ENCODE measurements around the gene ERCC4.

ERCC4 gene

DNA sequence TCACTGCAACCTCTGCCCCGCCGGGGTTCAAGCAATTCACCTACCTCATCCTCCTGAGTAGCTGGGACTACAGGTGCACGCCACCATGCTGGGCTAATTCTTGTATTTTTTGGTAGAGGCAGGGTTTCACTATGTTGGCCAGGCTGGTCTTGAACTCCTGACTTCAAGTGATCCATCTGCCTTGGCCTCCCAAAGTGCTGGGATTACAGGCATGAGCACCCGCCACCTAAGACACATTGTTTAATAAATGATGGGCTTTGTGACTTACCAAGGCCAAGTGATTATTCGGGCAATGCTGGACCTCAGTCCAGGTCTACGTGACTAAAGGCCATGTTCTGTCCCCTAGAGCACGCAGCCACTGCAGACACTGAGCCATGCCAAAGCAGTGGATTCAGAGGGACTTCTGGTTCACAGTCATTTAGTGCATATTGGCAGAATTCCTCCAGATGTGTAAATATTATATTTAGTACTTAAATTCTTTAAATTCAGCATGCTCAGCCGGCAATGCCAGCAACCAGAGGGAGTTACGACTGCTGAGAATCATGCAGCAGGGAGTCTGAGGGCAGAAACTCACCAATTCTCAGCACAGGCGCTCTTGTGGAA is 4.8 kb upstream of the ERCC4 start:
- TF ChIP-seq CTCF (IDR thresholded peaks at IDR 0.05; ENCODE audit: extremely low read depth, insufficient read depth, missing control alignments), result no peak
- in situ Hi-C loops (cut with MboI; ENCODE audit: low pct_unique_long_range_greater_than_20kb, low sequenced_read_pairs, unreplicated experiment), result loop anchor here (25.0 kb wide), 1 partner anchor 647 kb away; no protein-coding TSS in a partner anchor
- no peak for DNase-seq (ENCODE audit: low spot score)

- TF ChIP-seq CTCF (IDR thresholded peaks at IDR 0.05; ENCODE audit: extremely low read depth, insufficient read depth, missing control alignments), result peak; percentile 63
- in situ Hi-C loops (cut with MboI; ENCODE audit: low pct_unique_long_range_greater_than_20kb, low sequenced_read_pairs, unreplicated experiment), result loop anchor here (25.0 kb wide), 1 partner anchor 643 kb away; no protein-coding TSS in a partner anchor
- peak; percentile 44 for DNase-seq (ENCODE audit: low spot score)
These were observed 648 bp upstream of the ERCC4 start for GRCh38 chr16:13919330-13919682.

- in situ Hi-C loops (cut with MboI; ENCODE audit: low pct_unique_long_range_greater_than_20kb, low sequenced_read_pairs, unreplicated experiment), result loop anchor here (10.0 to 25.0 kb wide), 2 partner anchors 364 to 642 kb away; no protein-coding TSS in a partner anchor
- TF ChIP-seq CTCF (IDR thresholded peaks at IDR 0.05; ENCODE audit: extremely low read depth, insufficient read depth, missing control alignments), result no peak
- no peak for DNase-seq (ENCODE audit: low spot score)
These were observed 510 bp downstream of the ERCC4 start for GRCh38 chr16:13920510-13920818.

DNA sequence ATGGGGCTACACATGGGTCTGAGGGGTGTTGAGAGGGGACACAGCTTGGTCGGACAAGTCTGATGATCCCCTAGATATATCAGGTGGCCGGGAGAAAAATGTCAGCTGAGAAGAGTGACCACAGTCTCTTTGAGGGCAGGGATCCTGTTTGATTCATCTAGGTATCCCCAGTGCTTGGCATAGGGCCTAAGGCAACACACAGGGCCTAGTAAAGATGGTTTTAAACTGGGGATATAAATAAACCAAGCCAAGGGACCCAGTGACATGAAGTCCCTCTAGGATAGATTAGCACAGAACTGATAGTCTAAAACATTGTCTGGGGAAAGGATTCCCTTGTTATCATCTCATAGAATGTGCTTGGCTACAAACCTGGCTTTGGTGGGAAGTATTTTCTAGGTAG is 1.4 kb downstream of the ERCC4 start:
- no peak for DNase-seq (ENCODE audit: low spot score)
- no peak for TF ChIP-seq CTCF (IDR thresholded peaks at IDR 0.05; ENCODE audit: extremely low read depth, insufficient read depth, missing control alignments)
- in situ Hi-C loops (cut with MboI; ENCODE audit: low pct_unique_long_range_greater_than_20kb, low sequenced_read_pairs, unreplicated experiment), result loop anchor here (10.0 to 25.0 kb wide), 2 partner anchors 363 to 641 kb away; no protein-coding TSS in a partner anchor

DNA sequence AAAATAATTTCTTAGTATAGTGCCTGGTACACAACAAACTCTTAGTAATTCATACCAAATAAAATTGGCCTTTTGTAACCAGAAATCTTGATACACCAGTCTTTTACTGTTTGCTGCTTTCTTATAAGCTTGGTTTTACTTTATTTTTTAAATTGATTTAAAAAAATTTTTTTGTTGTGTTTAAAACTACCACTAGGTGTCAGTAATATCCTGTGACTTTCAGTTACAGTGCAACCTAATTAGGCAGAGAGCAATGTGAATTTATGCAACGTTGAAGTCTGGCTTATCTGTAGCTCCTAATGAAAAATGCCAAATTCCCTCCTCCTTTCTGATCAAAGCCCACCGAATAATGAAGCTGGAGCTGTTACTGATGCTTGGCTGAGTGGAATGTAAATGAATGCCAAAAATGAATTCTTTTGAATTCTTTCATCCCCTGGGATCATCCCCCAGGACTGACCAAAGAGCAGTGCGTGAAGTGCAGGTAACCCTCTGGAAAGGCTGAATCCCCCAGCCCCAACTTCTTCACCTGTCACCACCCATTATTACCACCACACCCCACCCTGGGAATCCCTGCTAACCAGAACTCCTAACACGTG is 3.8 kb downstream of the ERCC4 start:
- in situ Hi-C loops (cut with MboI; ENCODE audit: low pct_unique_long_range_greater_than_20kb, low sequenced_read_pairs, unreplicated experiment), result loop anchor here (10.0 to 25.0 kb wide), 2 partner anchors 361 to 638 kb away; no protein-coding TSS in a partner anchor
- DNase-seq (ENCODE audit: low spot score), result peak; percentile 36
- TF ChIP-seq CTCF (IDR thresholded peaks at IDR 0.05; ENCODE audit: extremely low read depth, insufficient read depth, missing control alignments), result peak; percentile 29

- DNase-seq (ENCODE audit: low spot score), result no peak
- in situ Hi-C loops (cut with MboI; ENCODE audit: low pct_unique_long_range_greater_than_20kb, low sequenced_read_pairs, unreplicated experiment), result loop anchor here (10.0 to 25.0 kb wide), 2 partner anchors 311 to 358 kb away; no protein-coding TSS in a partner anchor
- TF ChIP-seq CTCF (IDR thresholded peaks at IDR 0.05; ENCODE audit: extremely low read depth, insufficient read depth, missing control alignments), result no peak
These were observed 6.5 kb downstream of the ERCC4 start for GRCh38 chr16:13926464-13926863.

Data from GM13977 (cell line).